GM15510 (cell line): Measurements from ENCODE around the gene CPEB4.

Experiments used
- POLR2A ChIP-seq: IDR thresholded peaks from 3 replicates; pipeline ENCODE4 v1.6.1; 2011; ENCODE audit warnings: borderline replicate concordance; ENCODE audit not compliant: insufficient read length; ENCODE audit errors: extremely low read depth

The CPEB4 gene

DNA sequence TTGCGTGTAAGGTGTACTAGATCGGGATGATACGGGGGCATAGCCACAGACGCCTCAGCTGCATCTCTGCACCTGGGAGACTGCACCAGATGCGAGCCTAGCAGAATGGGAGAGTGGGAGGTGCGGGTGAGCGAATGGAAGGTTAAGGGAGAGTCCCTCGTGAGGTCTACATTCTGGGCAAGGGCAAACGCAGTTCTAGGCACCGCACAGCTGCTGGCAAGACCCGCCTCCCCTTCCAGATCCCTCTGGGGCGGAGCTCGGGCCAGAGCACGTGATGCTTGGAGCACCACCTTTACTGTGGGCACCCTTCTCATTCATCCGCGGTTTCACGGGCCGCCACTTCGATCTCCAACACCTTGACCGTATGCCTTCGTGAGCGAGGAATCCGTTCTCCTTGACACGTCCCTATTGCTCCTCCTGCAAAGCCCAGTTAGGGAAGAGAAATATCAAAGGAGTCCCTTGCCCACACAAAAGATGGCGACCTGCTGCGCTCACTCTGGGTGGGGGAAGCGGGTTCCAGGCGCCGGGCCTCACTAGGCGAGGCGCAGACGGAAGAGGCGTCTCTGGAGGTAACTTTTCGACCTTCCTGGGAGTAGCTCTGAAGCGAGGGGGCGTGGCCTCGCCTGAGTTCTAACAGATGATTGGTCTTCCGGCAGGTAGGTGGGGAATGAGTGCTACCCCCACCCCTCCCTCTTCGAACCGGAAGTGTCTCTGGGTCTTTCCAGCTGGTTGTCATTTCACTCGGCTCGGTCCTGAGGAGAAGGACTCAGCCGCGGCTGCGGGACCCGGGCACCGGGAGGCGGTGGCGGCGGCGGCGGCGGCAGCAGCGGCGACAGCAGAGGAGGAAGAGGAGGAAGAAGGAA is at the start of gene CPEB4:
CPEB4 (plus strand) TSS at position 740 of the 863 bp plus-strand sequence. CDS start 1,385 bp downstream, outside the sequence.
- TF ChIP-seq POLR2A = peak; percentile 93

DNA sequence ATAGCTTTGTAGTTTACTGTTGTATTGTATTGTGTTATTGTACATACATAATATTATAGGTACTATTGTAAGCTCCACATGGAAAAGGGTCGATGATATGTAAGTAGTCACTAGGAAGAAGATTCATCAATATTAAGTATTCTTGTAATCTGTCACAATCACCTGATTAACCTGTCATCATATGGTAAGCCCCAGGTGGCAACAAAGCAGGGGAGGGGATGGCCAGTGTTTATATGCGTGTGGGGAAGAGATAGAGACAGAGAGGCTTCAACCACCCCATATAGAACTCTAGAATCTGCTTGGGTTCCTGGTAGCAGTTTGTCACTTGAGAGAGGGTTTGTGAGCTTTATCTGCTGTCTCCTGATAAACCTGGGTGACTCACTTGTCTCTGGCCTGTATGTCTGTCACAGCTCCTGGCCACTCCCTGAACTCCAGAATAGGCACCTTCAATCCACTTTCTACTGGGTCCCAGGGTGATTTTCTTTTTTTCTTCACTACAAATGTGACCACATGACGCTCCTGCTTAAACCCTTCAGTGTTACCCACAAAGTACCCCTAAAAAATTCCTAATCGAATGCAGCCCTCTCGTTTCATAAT is 48.9 kb upstream of the CPEB4 start:
- no peak for TF ChIP-seq POLR2A

DNA sequence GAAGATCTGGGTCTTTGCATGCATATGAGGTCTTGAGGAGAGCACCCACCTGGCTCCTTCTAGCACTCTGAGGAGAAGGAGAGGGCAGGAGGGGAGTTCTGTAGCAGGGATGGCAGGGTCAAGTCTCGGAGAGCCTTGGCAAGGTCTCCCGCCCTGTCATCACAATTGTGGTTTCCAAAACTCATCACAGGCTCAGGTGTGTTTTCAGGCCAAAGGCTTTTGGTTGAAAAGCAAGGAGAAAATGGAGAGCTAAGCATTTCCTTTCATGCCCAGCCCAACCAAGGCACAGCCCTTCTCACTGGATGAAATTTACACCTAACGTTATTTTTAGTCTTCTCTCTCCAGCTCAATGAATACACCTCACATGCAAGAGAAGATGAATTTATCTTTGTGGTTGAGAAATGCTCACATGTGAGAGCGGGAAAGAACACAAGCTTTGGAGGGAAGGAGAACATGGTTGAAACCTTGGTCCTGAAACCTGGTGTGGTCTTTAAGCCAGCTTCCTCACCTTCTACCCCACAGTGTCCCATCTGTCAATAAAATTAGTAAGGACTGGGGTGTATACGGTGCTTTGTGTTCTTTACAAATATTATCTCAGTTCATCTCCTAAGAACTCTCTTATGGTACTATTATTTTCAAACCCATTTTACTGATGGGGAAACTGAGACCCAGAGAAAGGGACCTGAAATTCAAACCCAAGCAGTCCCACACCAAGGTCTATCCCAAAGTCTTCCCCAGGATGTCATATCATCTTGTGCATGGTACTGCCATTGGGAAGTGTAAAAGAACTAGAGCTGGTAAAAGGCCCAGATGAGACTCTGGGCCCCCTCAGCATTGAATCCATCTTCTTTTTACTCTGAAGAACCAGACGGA is 47.8 kb upstream of the CPEB4 start:
- TF ChIP-seq POLR2A = no peak

DNA sequence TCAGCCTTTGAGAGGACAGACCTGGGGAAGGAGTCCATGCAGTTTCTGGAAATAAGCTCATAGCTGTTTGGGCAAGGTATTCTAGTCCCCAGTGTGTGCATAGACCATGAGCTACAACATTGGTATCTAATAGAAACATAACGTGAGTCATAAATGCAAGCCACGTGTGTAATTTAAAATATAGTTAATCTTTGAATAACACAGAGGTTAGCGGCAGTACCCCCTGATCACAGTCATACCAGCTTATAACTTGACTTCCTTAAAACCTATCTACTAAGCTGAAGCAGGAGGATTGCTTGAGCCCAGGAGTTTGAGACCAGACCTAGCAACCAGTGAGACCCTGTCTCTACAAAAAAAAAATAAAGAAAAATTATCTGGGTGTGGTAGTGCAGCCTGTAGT is 46.4 kb upstream of the CPEB4 start:
- no peak for TF ChIP-seq POLR2A

DNA sequence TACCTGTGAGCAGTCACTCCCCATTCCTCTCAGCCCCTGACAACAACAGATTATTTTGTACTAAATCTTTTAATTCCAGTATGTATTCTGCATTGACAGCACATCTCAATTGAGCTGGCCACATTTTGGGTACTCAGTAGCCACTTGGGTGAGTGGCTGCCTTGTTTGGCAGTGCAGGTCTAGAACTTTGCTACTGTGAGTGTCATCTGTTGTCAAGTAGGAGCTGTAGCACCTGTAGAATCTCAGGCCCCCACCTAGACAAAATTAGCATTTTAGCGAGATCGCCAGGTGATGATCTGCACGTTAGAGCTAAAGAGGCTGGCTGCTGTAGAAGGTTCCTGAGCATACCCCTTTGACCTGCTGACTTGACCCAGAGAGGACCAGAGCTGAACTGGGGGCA is 44.4 kb upstream of the CPEB4 start:
- TF ChIP-seq POLR2A = no peak

DNA sequence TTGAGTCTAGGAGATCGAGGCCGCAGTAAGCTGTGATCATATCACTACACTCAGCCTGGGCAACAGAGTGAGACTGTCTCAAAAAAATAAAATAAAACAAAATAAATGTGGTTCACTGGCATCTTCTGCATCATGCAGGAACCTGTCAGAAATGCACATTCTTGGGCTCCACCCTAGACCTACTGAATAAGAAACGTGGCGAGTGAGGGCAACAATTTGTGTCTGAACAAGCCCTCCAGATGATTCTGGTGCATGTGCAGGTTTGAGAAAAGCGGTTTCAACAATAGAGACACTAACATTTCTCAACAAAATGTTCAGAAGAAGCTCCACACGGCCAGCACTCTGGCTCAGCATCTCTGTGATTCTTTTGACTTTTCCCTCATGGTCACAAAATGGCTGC is 42.8 kb upstream of the CPEB4 start:
- TF ChIP-seq POLR2A = no peak

DNA sequence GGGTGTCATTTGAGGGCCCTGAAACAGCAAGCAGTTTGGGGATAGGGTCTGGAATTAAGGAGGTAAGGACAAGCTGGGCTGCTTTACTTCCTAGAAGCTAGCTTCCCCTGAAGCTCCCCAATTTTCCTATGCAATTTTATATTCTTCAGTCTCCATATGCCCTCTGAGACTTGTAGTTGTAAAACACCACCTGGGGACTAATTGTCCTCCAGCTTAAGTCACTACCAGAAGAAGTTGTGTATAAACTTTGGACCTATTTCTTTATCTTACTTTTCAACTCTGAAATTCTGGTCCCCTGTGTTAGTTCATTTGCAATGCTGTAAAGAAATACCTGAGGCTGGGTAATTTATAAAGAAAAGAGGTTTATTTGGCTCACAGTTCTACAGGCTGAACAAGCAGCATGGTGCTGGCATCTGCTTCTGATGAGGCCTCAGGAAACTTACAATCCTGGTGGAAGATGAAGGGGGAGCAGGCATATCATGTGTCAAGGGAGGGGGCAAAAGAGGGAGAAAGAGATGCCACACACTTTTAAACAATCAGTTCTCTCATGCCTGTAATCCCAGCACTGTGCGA is 41.1 kb upstream of the CPEB4 start:
- no peak for TF ChIP-seq POLR2A

DNA sequence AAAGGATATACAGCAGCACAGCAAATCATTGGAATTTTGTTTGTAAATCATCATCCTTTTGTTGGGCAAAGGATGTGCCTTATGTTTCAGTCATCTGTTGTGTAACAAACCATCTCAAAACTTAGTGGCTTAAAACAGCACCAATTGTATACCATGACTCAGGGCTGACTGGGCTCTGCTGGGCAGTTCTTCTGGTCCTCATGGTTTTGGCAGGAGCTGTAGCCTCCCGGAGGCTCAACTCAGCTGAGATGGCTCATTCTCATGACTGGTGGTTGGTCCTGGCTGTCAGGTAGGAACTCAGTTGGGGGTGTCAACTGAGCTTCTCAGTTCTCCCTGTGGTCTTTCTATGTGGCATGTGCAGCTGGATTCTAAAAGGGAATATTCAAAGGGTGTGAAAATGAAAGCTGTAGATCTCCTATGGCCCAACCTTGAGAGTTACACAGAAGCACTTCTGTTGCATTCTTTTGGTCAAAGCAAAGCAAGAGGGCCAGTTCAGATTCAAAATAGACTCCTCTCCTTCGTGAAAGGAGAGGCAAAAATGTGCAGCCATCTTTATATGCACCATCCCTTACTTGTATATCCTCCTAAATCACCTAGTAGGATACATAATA is 39.1 kb upstream of the CPEB4 start:
- no peak for TF ChIP-seq POLR2A

DNA sequence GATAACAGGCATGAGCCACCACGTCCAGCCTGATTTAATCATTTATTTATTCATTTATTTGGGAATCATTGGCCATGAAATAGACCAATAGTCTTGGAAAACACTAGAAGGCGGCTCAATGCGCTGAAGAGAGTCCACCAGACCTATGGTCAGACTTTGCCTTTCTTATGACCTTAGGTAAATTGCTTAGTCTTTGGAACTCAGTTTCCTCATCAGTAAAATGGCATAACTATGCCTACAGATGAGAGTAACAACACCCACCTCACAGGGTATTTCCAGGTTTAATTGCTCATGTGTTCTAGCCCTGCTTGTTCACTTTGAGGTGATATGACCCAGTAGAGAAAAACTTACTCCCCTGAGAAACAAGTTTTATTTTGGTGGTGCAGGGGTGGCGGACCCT is 38.2 kb upstream of the CPEB4 start:
- no peak for TF ChIP-seq POLR2A

DNA sequence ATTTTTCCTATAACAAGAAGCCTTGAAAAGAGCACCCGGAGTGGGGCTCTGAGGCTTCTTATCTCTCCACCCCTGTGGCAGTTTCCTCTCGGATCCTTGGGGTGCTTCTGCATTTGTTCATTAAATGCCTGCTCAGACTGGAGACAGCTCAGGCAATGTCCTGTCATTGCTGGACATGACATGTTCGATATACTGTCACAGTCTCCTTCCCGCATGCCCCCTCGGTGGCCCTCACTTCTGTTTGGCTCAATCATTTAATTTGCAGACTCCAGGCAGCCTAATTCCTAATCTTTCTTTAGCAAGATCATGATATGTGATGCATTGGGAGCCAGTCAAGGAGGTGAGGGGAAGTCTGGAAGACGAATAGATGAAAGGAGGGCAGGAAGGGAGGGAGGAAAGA is 37.5 kb upstream of the CPEB4 start:
- TF ChIP-seq POLR2A = no peak

DNA sequence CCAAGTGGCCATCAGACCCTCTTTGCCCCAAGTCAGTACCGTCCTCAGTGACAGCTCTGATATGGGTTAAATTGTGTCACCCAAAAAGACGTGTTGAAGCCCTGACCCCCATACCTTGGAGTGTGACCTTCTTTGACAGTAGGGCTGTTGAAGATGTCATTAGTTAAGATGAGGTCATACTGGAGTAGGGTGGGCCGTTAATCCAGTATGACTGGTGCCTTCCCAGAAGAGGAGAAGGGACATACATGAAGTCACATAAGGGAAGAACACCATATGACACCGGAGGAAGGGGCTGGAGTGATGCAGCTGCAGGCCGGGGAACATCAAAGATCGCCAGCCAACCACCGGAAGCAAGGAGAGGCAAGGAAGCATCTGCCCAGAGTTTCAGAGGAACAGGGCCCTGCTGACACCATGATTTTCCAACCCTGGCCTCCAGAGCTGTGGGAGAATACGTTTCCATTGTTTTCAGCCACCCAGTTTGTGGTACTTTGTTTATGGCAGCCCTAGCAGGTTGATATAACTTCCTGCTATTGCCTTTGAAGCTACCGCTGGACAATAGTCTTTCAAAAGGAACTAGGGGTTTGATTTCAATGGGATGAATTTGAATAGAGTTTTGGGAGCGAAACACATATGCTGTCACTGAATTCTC is 36.4 kb upstream of the CPEB4 start:
- no peak for TF ChIP-seq POLR2A

DNA sequence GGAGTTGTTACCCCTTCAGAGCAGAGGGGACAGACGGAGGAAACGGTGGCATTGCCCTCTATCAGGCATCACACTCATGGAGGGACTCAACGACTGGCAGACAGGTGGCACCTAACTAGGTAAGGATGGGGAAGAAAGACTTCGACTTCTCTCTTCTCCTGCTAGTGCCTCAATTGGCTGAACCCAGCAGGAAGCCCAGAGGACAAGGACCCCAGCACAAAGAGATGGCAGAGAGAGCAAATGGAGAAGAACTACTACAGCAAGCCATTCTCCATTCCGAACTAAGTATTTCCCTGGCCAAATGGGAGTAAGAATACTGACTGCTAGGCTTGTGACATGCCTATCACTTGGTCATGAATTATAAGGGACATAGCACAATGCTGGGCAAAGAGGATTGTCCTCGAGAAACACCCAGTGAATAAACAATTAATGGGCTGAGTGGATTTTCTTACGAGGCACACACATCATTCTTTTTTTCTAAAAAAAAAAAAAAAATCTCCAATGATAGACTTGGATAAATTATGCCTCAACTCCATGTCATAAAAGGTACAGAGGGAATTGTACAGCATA is 35.3 kb upstream of the CPEB4 start:
- no peak for TF ChIP-seq POLR2A

DNA sequence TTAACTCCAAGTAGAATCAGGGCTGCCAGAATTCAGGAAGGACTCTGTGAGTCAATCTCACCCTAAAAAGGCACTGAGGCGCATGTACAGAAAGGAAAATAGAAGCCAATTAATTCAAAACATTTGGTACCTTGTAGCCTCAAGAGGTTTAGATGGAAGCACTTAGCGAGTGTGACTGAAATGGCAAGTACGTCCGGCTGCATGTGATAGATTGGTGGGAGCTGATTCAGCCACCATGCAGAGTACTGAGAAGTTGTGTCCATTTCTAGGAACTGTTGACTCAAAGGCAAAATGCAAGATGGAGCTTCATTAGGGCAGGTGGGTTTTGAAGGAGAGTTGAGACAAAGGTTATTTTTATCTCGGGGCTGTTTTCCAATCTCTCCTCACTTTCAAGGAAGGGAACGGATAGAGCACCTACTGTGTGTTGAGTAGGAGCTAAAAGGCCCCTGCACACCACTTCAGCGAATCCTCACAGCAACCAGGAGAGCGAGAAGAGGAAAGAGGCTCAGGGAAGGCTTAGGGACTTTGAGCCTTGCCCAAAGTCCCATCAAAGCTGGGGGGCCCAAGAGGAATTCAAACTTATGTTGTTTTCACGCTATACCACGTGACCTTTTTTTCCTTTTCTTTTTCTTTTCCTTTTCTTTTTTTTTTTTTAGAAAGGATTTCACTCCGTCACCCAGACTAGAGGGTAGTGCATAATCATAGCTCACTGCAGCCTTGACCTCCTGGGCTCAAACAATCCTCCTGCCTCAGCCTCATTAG is 34.6 kb upstream of the CPEB4 start:
- no peak for TF ChIP-seq POLR2A
